ENCODE measurements around the gene PROSER2. TPM values are rescaled to one million over a fixed set of nuclear protein-coding genes. Genes with fewer than 3 reads are reported as not detected.
A peak's percentile ranks its signal among the peaks of the same experiment; 100 is the strongest.

PROSER2 gene
- total and polyA plus RNA-seq, 2 of the 13 experiments (the other 11 are each of a cell fraction or from before 2014, with no cell fraction given), result 6.9 to 7.7 TPM

DNA sequence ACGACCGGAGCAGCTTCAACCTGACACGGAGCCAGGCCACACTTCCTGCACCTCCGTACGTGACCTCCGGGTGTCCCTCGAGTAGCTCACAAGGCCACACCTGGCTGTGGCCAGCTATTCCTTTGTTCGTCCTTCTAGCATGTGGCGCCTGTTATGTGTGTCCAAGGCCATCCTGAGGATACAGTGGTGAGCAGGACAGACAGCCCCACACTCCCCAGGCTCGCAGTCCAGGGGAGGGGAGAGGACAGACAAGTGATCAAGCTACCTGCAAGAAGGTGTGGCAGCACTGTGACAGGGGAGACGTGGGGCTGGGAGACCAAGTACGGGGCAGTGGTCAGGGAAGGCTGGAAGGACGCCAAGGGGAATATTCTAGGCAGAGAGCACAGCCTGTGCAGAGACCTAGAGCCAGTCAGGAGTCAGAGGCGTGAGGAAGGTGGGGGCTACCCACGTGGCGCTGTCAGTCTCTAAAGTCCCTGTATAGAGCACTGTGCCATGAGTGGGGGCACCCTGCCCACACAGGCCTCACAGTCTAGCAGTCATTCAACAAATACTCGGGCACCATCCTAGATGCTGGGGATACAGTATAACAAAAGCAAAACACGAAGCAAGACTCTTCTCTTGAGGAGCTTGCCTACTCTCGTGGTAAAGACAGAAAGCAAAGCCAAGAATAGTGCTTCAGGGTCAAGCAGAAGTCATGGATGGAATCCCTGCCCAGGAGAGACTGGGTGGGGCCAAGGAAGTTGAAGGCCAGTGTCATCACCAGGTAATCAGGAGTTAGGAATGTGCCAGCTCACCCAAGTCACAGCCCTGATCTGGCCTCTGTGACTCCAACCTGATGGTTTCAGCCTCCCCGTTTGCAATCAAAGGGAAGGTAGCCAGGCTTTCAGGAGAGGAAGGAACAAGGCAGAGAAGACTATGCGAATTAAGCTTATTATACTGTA, 58.6 kb downstream of the PROSER2 start (continued):
- TF ChIP-seq ZNF451 (CRISPR knock-in tag; IDR thresholded peaks at IDR 0.05) (0 out of 2 replicates have a peak, but pooled peaks have one; percentile 78), SRSF1 (optimal IDR thresholded peaks at IDR 0.05; ENCODE audit: low read depth, low read length) (no peak), ZFAT (CRISPR knock-in tag; conservative IDR thresholded peaks at IDR 0.05) (no peak), JUND (CRISPR knock-in tag; IDR thresholded peaks at IDR 0.05) (no peak), ZNF777 (CRISPR knock-in tag; IDR thresholded peaks at IDR 0.05) (no peak), POGZ (CRISPR knock-in tag; IDR thresholded peaks at IDR 0.05) (no peak)
- TF ChIP-seq, protein P1, sequence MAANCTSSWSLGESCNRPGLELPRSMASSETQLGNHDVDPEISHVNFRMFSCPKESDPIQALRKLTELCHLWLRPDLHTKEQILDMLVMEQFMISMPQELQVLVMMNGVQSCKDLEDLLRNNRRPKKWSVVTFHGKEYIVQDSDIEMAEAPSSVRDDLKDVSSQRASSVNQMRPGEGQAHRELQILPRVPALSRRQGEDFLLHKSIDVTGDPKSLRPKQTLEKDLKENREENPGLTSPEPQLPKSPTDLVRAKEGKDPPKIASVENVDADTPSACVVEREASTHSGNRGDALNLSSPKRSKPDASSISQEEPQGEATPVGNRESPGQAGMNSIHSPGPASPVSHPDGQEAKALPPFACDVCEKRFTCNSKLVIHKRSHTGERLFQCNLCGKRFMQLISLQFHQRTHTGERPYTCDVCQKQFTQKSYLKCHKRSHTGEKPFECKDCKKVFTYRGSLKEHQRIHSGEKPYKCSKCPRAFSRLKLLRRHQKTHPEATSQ (CRISPR knock-in tag; IDR thresholded peaks at IDR 0.05; ENCODE audit: borderline replicate concordance), result no peak
- TF ChIP-seq, protein P2, sequence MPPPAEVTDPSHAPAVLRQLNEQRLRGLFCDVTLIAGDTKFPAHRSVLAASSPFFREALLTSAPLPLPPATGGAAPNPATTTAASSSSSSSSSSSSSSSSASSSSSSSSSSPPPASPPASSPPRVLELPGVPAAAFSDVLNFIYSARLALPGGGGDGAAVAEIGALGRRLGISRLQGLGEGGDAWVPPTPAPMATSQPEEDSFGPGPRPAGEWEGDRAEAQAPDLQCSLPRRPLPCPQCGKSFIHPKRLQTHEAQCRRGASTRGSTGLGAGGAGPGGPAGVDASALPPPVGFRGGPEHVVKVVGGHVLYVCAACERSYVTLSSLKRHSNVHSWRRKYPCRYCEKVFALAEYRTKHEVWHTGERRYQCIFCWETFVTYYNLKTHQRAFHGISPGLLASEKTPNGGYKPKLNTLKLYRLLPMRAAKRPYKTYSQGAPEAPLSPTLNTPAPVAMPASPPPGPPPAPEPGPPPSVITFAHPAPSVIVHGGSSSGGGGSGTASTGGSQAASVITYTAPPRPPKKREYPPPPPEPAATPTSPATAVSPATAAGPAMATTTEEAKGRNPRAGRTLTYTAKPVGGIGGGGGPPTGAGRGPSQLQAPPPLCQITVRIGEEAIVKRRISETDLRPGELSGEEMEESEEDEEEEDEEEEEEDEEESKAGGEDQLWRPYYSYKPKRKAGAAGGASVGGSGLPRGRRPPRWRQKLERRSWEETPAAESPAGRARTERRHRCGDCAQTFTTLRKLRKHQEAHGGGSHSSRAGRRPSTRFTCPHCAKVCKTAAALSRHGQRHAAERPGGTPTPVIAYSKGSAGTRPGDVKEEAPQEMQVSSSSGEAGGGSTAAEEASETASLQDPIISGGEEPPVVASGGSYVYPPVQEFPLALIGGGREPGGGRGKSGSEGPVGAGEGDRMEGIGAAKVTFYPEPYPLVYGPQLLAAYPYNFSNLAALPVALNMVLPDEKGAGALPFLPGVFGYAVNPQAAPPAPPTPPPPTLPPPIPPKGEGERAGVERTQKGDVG (CRISPR knock-in tag; IDR thresholded peaks at IDR 0.05; ENCODE audit: borderline replicate concordance), result peak; percentile 52; the same call in 1 of the 2 replicates
- TF ChIP-seq, protein P3, sequence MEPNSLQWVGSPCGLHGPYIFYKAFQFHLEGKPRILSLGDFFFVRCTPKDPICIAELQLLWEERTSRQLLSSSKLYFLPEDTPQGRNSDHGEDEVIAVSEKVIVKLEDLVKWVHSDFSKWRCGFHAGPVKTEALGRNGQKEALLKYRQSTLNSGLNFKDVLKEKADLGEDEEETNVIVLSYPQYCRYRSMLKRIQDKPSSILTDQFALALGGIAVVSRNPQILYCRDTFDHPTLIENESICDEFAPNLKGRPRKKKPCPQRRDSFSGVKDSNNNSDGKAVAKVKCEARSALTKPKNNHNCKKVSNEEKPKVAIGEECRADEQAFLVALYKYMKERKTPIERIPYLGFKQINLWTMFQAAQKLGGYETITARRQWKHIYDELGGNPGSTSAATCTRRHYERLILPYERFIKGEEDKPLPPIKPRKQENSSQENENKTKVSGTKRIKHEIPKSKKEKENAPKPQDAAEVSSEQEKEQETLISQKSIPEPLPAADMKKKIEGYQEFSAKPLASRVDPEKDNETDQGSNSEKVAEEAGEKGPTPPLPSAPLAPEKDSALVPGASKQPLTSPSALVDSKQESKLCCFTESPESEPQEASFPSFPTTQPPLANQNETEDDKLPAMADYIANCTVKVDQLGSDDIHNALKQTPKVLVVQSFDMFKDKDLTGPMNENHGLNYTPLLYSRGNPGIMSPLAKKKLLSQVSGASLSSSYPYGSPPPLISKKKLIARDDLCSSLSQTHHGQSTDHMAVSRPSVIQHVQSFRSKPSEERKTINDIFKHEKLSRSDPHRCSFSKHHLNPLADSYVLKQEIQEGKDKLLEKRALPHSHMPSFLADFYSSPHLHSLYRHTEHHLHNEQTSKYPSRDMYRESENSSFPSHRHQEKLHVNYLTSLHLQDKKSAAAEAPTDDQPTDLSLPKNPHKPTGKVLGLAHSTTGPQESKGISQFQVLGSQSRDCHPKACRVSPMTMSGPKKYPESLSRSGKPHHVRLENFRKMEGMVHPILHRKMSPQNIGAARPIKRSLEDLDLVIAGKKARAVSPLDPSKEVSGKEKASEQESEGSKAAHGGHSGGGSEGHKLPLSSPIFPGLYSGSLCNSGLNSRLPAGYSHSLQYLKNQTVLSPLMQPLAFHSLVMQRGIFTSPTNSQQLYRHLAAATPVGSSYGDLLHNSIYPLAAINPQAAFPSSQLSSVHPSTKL (CRISPR knock-in tag; IDR thresholded peaks at IDR 0.05), result peak; percentile 76

Data from HepG2 (cell line).